Astrocyte of the cerebellum (primary cell): ENCODE measurements around the gene TXK.

Source experiments
- DNase-seq: peaks from one replicate; pipeline ENCODE4 v3.0.0-alpha.2; 2011; ENCODE audit warnings: low read depth
- H3K4me3 ChIP-seq: 2 replicates; pipeline ENCODE4 v1.5.1; 2011; ENCODE audit warnings: mild to moderate bottlenecking, low read depth, low read length, moderate library complexity
- CTCF ChIP-seq: IDR thresholded peaks from 2 replicates; pipeline ENCODE4 v1.5.1; 2012; ENCODE audit warnings: low read length, low read depth, moderate library complexity, mild to moderate bottlenecking; ENCODE audit errors: missing control alignments
- in situ Hi-C: cut with HindIII; loops from 2 replicates; pipeline ENCODE4 v1.10.0; 2017; ENCODE audit warnings: low sequenced_read_pairs

Gene TXK

GRCh38 chr4:48071191-48071590, 62.9 kb downstream of the TXK start:
- TF ChIP-seq CTCF = no peak
- H3K4me3 ChIP-seq = no peak overlapping the region
- no peak for DNase-seq
- in situ Hi-C loops = no loop called here

- in situ Hi-C loops = no loop called here
- no peak for TF ChIP-seq CTCF
- no peak for DNase-seq
- H3K4me3 ChIP-seq = no peak overlapping the region
Observed at GRCh38 chr4:48069026-48069425, 65.0 kb downstream of the TXK start.

GRCh38 chr4:48068182-48068581, 65.9 kb downstream of the TXK start:
- H3K4me3 ChIP-seq = no peak overlapping the region
- DNase-seq = no peak
- TF ChIP-seq CTCF = no peak
- in situ Hi-C loops = no loop called here

- DNase-seq = no peak
Observed at GRCh38 chr4:48067536-48067935, 66.5 kb downstream of the TXK start.

GRCh38 chr4:48065587-48066052, 68.4 kb downstream of the TXK start:
- TF ChIP-seq CTCF = no peak
- no peak for DNase-seq
- in situ Hi-C loops = no loop called here

More at GRCh38 chr4:48067536-48067935, 66.5 kb downstream of the TXK start:
- no peak overlapping the region for H3K4me3 ChIP-seq
- in situ Hi-C loops = no loop called here
- TF ChIP-seq CTCF = no peak

GRCh38 chr4:48064349-48064748, 69.7 kb downstream of the TXK start:
- H3K4me3 ChIP-seq = no peak overlapping the region
- in situ Hi-C loops = no loop called here
- TF ChIP-seq CTCF = no peak
- DNase-seq = no peak

More at GRCh38 chr4:48065587-48066052, 68.4 kb downstream of the TXK start:
- no peak overlapping the region for H3K4me3 ChIP-seq
